ENCODE results near the gene FAM193A.

Gene FAM193A

GRCh38 chr4:2507259-2507658 lies 29.2 kb upstream of the FAM193A start:
- Histone ChIP-seq H3K79me2 (ENCODE audit: insufficient read depth, low read length) (no peaks in the 10 kb centered on the region), H3F3A (ENCODE audit: insufficient read depth, low read length) (no peaks in the 10 kb centered on the region), H3K4me1 (ENCODE audit: insufficient read depth, low read length, severe bottlenecking) (no peaks in the 10 kb centered on the region), H3K9ac (ENCODE audit: low read length) (no peak overlapping the region), H2AFZ (ENCODE audit: low read length) (no peak overlapping the region), H3K9me2 (ENCODE audit: low read depth, low read length) (no peaks in the 10 kb centered on the region), H3K4me2 (ENCODE audit: low read length) (no peak overlapping the region), H3K27ac (ENCODE audit: low read depth, low read length, poor library complexity, severe bottlenecking) (no peak overlapping the region), H3K9me3 (ENCODE audit: low read length) (no peaks in the 10 kb centered on the region), H3K4me3 (ENCODE audit: low read depth, low read length, poor library complexity, severe bottlenecking) (no peak overlapping the region), H3K36me3 (ENCODE audit: insufficient read depth, low read length) (peaks cover 58% of the 10 kb centered on the region), H4K20me1 (ENCODE audit: insufficient read depth, low read length) (no peaks in the 10 kb centered on the region), H3K27me3 (ENCODE audit: insufficient read depth, low read length) (no peaks in the 10 kb centered on the region)
- no peak for TF ChIP-seq EZH2 (IDR thresholded peaks at IDR 0.05; ENCODE audit: borderline replicate concordance, low read length)
- TF ChIP-seq, protein P1, sequence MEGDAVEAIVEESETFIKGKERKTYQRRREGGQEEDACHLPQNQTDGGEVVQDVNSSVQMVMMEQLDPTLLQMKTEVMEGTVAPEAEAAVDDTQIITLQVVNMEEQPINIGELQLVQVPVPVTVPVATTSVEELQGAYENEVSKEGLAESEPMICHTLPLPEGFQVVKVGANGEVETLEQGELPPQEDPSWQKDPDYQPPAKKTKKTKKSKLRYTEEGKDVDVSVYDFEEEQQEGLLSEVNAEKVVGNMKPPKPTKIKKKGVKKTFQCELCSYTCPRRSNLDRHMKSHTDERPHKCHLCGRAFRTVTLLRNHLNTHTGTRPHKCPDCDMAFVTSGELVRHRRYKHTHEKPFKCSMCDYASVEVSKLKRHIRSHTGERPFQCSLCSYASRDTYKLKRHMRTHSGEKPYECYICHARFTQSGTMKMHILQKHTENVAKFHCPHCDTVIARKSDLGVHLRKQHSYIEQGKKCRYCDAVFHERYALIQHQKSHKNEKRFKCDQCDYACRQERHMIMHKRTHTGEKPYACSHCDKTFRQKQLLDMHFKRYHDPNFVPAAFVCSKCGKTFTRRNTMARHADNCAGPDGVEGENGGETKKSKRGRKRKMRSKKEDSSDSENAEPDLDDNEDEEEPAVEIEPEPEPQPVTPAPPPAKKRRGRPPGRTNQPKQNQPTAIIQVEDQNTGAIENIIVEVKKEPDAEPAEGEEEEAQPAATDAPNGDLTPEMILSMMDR (IDR thresholded peaks at IDR 0.05; ENCODE audit: low read length), result no peak

DNA sequence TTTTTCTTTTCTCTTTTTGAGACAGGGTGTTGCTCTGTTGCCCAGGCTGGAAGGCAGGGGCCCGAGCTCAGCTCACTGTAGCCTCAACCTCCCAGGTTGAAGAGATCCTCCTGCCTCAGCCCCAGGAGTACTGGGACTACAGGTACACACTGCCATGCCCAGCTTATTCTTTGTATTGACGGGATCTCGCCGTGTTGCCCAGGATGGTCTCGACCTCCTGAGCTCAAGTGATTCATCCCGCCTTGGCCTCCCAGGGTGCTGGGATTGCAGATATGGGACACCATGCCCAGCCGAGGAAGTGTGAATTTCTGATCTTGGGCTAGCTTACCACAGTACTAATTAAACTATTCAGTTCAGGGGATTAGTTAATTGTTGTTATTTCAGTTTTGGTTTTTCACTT lies 28.6 kb upstream of the FAM193A start:
- Histone ChIP-seq H3K79me2 (ENCODE audit: insufficient read depth, low read length) (no peaks in the 10 kb centered on the region), H3K36me3 (ENCODE audit: insufficient read depth, low read length) (peaks cover 62% of the 10 kb centered on the region), H3K4me3 (ENCODE audit: low read depth, low read length, poor library complexity, severe bottlenecking) (no peak overlapping the region), H3K4me1 (ENCODE audit: insufficient read depth, low read length, severe bottlenecking) (no peaks in the 10 kb centered on the region), H3K9me2 (ENCODE audit: low read depth, low read length) (no peaks in the 10 kb centered on the region), H3K9me3 (ENCODE audit: low read length) (no peaks in the 10 kb centered on the region), H3K9ac (ENCODE audit: low read length) (no peak overlapping the region), H3F3A (ENCODE audit: insufficient read depth, low read length) (no peaks in the 10 kb centered on the region), H2AFZ (ENCODE audit: low read length) (no peak overlapping the region), H3K27me3 (ENCODE audit: insufficient read depth, low read length) (no peaks in the 10 kb centered on the region), H3K27ac (ENCODE audit: low read depth, low read length, poor library complexity, severe bottlenecking) (no peak overlapping the region), H3K4me2 (ENCODE audit: low read length) (no peak overlapping the region), H4K20me1 (ENCODE audit: insufficient read depth, low read length) (no peaks in the 10 kb centered on the region)
- no peak for TF ChIP-seq EZH2 (IDR thresholded peaks at IDR 0.05; ENCODE audit: borderline replicate concordance, low read length)
- TF ChIP-seq, protein P1 (IDR thresholded peaks at IDR 0.05; ENCODE audit: low read length), result no peak

DNA sequence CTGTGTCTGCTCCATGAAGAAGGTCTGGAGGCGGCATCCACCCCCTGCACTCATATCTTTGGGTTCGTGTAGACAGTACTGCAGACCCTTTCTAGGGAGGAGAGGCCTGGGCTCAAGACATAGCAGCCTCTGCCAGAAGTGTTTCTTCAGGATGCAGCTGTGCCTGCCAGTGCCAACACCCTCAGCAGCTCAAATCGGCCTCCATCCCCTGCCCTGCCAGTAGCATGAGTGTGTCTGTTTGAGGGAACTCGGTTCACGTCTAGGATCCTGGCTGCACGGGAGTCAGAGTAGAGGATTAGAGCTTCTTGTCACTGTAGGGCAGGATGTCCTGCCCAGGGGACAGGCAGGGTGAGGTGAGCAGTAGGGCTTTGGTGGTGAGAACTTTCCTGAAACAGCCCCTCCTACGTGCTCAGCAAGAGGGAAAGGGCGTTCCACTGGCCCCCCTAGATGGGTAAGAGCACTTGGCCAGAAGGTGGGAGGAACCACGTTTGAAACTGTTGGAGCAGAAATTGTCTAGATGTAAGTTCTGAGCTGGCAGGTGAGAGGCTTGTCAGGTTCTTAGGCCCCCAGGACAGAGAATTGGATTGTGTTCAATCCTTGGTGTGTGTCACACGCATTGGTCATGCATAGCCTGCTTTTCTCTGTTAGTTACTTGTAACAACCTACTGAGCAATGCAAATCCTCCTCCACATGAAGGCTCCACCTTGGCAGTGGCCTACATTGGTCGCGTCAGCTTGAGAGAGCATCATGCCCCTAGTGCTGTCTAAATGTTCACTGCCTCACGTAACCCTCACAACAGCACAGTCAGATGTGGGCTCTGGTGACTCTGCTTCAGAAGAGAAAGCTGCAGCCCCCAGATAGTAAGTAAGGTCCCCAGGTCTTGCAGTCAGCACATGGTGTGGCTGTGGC lies 25.8 kb upstream of the FAM193A start:
- Histone ChIP-seq H3K79me2 (ENCODE audit: insufficient read depth, low read length) (no peaks in the 10 kb centered on the region), H3F3A (ENCODE audit: insufficient read depth, low read length) (no peaks in the 10 kb centered on the region), H3K27ac (ENCODE audit: low read depth, low read length, poor library complexity, severe bottlenecking) (no peak overlapping the region)

More for the DNA sequence above, 25.8 kb upstream of the FAM193A start:
- H2AFZ ChIP-seq (ENCODE audit: low read length), result no peak overlapping the region
- H3K9ac ChIP-seq (ENCODE audit: low read length), result no peak overlapping the region
- H3K4me3 ChIP-seq (ENCODE audit: low read depth, low read length, poor library complexity, severe bottlenecking), result no peak overlapping the region
- H3K9me2 ChIP-seq (ENCODE audit: low read depth, low read length), result no peaks in the 10 kb centered on the region
- no peaks in the 10 kb centered on the region for H3K9me3 ChIP-seq (ENCODE audit: low read length)
- H3K4me2 ChIP-seq (ENCODE audit: low read length), result no peak overlapping the region
- no peaks in the 10 kb centered on the region for H3K27me3 ChIP-seq (ENCODE audit: insufficient read depth, low read length)
- no peaks in the 10 kb centered on the region for H3K4me1 ChIP-seq (ENCODE audit: insufficient read depth, low read length, severe bottlenecking)
- no peaks in the 10 kb centered on the region for H4K20me1 ChIP-seq (ENCODE audit: insufficient read depth, low read length)
- TF ChIP-seq, protein P1 (IDR thresholded peaks at IDR 0.05; ENCODE audit: low read length), result no peak
- no peak for TF ChIP-seq EZH2 (IDR thresholded peaks at IDR 0.05; ENCODE audit: borderline replicate concordance, low read length)
- peaks cover 51% of the 10 kb centered on the region for H3K36me3 ChIP-seq (ENCODE audit: insufficient read depth, low read length)

All from OCI-LY1 (cell line).